ENCODE data around the gene PRR32. TPM values are rescaled to one million over a fixed set of nuclear protein-coding genes. Genes with fewer than 3 reads are reported as not detected.

The PRR32 gene
- total RNA-seq, 1 experiment from 2014 or later, result not detected

DNA sequence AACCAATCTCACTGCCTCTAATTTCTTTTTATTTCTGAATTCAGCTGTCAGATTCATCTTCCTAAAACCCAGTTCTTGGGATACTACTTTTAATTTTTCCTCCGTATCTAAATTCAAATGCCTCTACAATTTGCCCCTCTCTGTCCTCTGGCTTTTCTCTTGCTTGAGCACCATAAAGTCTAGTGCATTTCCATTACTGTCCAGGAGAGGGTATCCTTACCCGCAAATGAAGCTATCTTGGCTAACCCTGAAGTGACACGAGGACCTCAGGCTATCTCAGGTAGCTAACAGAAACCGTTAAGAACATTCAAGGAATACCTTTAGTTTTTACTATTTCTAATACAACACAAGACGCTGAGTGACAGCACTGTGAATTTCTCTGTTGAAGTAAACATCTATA is 49.4 kb upstream of the PRR32 start:
- intact Hi-C loops (cut with micrococcal nuclease), result no loop called here
- TF ChIP-seq FOSL1 (IDR thresholded peaks at IDR 0.05; ENCODE audit: low read depth) (no peak), CTCF (IDR thresholded peaks at IDR 0.05 in 2 of 3, conservative IDR thresholded peaks at IDR 0.05 in 1 of 3; ENCODE audit: borderline replicate concordance in 1 of 3, insufficient read depth in 1 of 3, low read depth in 2 of 3, low read length in 2 of 3) (0 out of 6 replicates have a peak, but pooled peaks of 1 of the 3 experiments have one; percentile 6)
- Histone ChIP-seq H2AFZ (ENCODE audit: low read depth, low read length, poor library complexity, severe bottlenecking) (no peak overlapping the region), H4K20me1 (ENCODE audit: insufficient read depth) (no peaks in the 10 kb centered on the region), H3K4me2 (ENCODE audit: low read length) (no peak overlapping the region), H3K9me3 (ENCODE audit: control insufficient read depth in 1 of 2, insufficient read depth in 1 of 2, low read depth in 1 of 2, low read length in 2 of 2) (no peaks in the 10 kb centered on the region; a peak in 1 of 4 replicates), H3K36me3 (ENCODE audit: control insufficient read depth in 1 of 2, insufficient read depth in 2 of 2, low read length in 2 of 2) (no peaks in the 10 kb centered on the region), H3K4me1 (ENCODE audit: control insufficient read depth in 1 of 2, insufficient read depth in 2 of 2, low read length in 2 of 2) (no peaks in the 10 kb centered on the region), H3K27ac (ENCODE audit: low read depth, low read length) (no peak overlapping the region), H3K9me2 (ENCODE audit: insufficient read depth) (no peaks in the 10 kb centered on the region), H3K9ac (ENCODE audit: low read length) (no peak overlapping the region), H3K4me3 (replicated peaks in 1 of 2; ENCODE audit: low read depth in 1 of 2, low read length in 2 of 2) (no peak overlapping the region), H3K27me3 (ENCODE audit: insufficient read depth, low read length) (no peaks in the 10 kb centered on the region), H3K79me2 (ENCODE audit: insufficient read depth, low read length) (no peaks in the 10 kb centered on the region)
- ATAC-seq, result no peak
- DNase-seq (ENCODE audit: low read depth, low spot score), result no peak
- ChIA-PET POLR2A (no interaction called here), CTCF (no interaction called here), RAD21 (ENCODE audit: low non-redundant PET in 1 of 2, low total read pairs in 2 of 2, uncharacterized antibody in 2 of 2, unreplicated experiment in 2 of 2) (no interaction called here)
- no TSS peak for BruUV-seq (replicated peaks)

- H3K4me2 ChIP-seq (ENCODE audit: low read length), result no peak overlapping the region
- DNase-seq (ENCODE audit: low read depth, low spot score) (no peak), ATAC-seq (no peak)
- H3K9ac ChIP-seq (ENCODE audit: low read length), result no peak overlapping the region
- H3K4me1 ChIP-seq (ENCODE audit: control insufficient read depth in 1 of 2, insufficient read depth in 2 of 2, low read length in 2 of 2), result no peaks in the 10 kb centered on the region
- no peak overlapping the region for H3K27ac ChIP-seq (ENCODE audit: low read depth, low read length)
- no peaks in the 10 kb centered on the region for H3K27me3 ChIP-seq (ENCODE audit: insufficient read depth, low read length)
- CTCF ChIA-PET, result no interaction called here
- no peaks in the 10 kb centered on the region for H3K79me2 ChIP-seq (ENCODE audit: insufficient read depth, low read length)
- RAD21 ChIA-PET (ENCODE audit: low non-redundant PET in 1 of 2, low total read pairs in 2 of 2, uncharacterized antibody in 2 of 2, unreplicated experiment in 2 of 2), result no interaction called here
- H3K4me3 ChIP-seq (replicated peaks in 1 of 2; ENCODE audit: low read depth in 1 of 2, low read length in 2 of 2), result no peak overlapping the region
- intact Hi-C loops (cut with micrococcal nuclease), result no loop called here
- POLR2A ChIA-PET, result no interaction called here
- no peaks in the 10 kb centered on the region for H3K9me3 ChIP-seq (ENCODE audit: control insufficient read depth in 1 of 2, insufficient read depth in 1 of 2, low read depth in 1 of 2, low read length in 2 of 2)
- H3K36me3 ChIP-seq (ENCODE audit: control insufficient read depth in 1 of 2, insufficient read depth in 2 of 2, low read length in 2 of 2), result no peaks in the 10 kb centered on the region
- no peaks in the 10 kb centered on the region for H3K9me2 ChIP-seq (ENCODE audit: insufficient read depth)
- BruUV-seq (replicated peaks), result no TSS peak
- no peaks in the 10 kb centered on the region for H4K20me1 ChIP-seq (ENCODE audit: insufficient read depth)
- no peak overlapping the region for H2AFZ ChIP-seq (ENCODE audit: low read depth, low read length, poor library complexity, severe bottlenecking)
- TF ChIP-seq CEBPB (IDR thresholded peaks at IDR 0.05; ENCODE audit: low read depth) (no peak), ELF1 (IDR thresholded peaks at IDR 0.05; ENCODE audit: borderline replicate concordance, low read depth) (no peak), CBX3 (IDR thresholded peaks at IDR 0.05; ENCODE audit: low read depth) (no peak), ZNF274 (IDR thresholded peaks at IDR 0.05; ENCODE audit: low read depth, low read length) (no peak), ZBTB33 (IDR thresholded peaks at IDR 0.05; ENCODE audit: extremely low read depth, insufficient replicate concordance, low read length) (no peak), CTCF (IDR thresholded peaks at IDR 0.05 in 2 of 3, conservative IDR thresholded peaks at IDR 0.05 in 1 of 3; ENCODE audit: borderline replicate concordance in 1 of 3, insufficient read depth in 1 of 3, low read depth in 2 of 3, low read length in 2 of 3) (no peak), EZH2phosphoT487 (IDR thresholded peaks at IDR 0.05; ENCODE audit: borderline replicate concordance) (no peak), POLR2AphosphoS5 (IDR thresholded peaks at IDR 0.05; ENCODE audit: low read depth, low read length) (no peak), EZH2 (IDR thresholded peaks at IDR 0.05) (no peak), YY1 (IDR thresholded peaks at IDR 0.05; ENCODE audit: extremely low read depth, insufficient replicate concordance, low read depth, low read length) (no peak), SIN3A (IDR thresholded peaks at IDR 0.05; ENCODE audit: low read depth) (no peak), POLR2A (IDR thresholded peaks at IDR 0.05; ENCODE audit: borderline replicate concordance, extremely low read depth, insufficient read depth, insufficient read length) (no peak), SRF (IDR thresholded peaks at IDR 0.05; ENCODE audit: low read depth) (no peak), JUND (IDR thresholded peaks at IDR 0.05) (no peak)
Measured at GRCh38 chrX:126785539-126785938, 34.0 kb upstream of the PRR32 start.
